GM12891 (cell line): Measurements from ENCODE around the gene TRIM60.
A peak's percentile ranks its signal among the peaks of the same experiment; 100 is the strongest.
"Not testable (repeated sequence)": the region's sequence is repeated elsewhere in the genome, so short reads cannot be mapped to it uniquely, and the experiment has no call there.

Experiments used
- DNase-seq: peaks from one replicate; pipeline ENCODE4 v3.0.0; 2011; ENCODE audit warnings: low spot score; ENCODE audit not compliant: insufficient read length
- FAIRE-seq: peaks from 2 replicates; lab custom pipeline; 2011; peaks lifted over from hg19 to GRCh38; lab: Jason Lieb, UNC
- PAX5 ChIP-seq: IDR thresholded peaks from 2 replicates; pipeline ENCODE4 v1.6.1; 2011; ENCODE audit warnings: low read length, moderate library complexity, mild to moderate bottlenecking; ENCODE audit not compliant: insufficient read depth, severe bottlenecking
- POLR2A ChIP-seq: IDR thresholded peaks from 2 replicates; pipeline ENCODE4 v1.6.1; 2011; ENCODE audit warnings: low read depth, low read length, control low read depth
- POLR2AphosphoS5 ChIP-seq: IDR thresholded peaks from 2 replicates; pipeline ENCODE4 v1.6.1; 2011; ENCODE audit warnings: low read depth, low read length, control low read depth
- POU2F2 ChIP-seq: IDR thresholded peaks from 2 replicates; pipeline ENCODE4 v1.6.1; 2011; ENCODE audit warnings: low read depth, mild to moderate bottlenecking, control low read depth, low read length, moderate library complexity
- SPI1 ChIP-seq: IDR thresholded peaks from 2 replicates; pipeline ENCODE4 v1.6.1; 2011; ENCODE audit warnings: low read depth, low read length, control low read depth
- TAF1 ChIP-seq: IDR thresholded peaks from 2 replicates; pipeline ENCODE4 v1.6.1; 2011; ENCODE audit warnings: low read depth, low read length, control low read depth

The TRIM60 gene

DNA sequence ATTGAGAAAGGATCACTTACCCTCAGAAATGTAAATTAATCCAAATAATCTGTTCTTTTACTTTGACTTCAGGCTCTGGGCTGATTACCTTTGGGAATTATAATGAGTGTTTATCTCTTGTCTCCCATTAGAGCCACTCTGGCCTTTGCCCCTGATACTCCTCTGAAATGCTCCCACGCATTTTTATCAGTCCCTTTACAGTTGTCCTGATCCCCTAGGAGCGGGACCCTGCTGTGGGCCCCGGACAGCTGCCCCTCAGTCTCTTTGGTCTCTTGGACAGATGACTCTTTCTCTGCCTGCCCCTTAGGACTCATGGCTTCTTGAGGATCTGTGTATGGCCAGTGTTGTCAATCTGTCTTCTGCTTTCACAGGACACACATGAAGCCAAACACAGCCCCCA, 20.8 kb downstream of the TRIM60 start:
- DNase-seq (no peak), FAIRE-seq (no peak)
- TF ChIP-seq PAX5 (no peak), TAF1 (no peak), POLR2AphosphoS5 (no peak), POU2F2 (no peak), SPI1 (no peak), POLR2A (no peak)

DNA sequence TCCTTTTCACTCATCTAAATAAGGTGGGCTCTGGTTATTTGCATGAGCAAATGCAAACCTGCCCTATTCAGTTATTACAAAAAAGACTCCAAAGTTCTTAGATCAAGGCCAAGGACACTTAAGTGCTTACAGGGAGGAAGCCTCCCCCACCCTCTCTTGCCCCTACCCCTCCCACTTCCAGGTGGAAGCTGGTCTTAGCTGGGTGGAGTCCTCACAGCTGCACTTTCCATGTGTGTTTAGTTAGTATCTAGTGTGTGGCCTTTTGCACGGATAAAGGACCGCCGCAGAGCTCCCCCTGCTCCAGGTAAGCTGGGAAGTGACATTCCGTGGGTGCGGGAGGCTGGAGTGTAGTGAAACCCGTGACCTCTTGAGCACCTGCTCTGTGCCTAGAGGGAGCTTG, 21.8 kb downstream of the TRIM60 start, which contains the start of gene TRIM75:
Gene TRIM75 (plus strand): TSS at position 222 of the 400 bp plus-strand sequence. CDS start 5,282 bp downstream, outside the sequence.
- TF ChIP-seq POLR2AphosphoS5 (no peak), POLR2A (no peak), POU2F2 (no peak), PAX5 (no peak), SPI1 (no peak), TAF1 (no peak)
- DNase-seq (no peak), FAIRE-seq (no peak)

DNA sequence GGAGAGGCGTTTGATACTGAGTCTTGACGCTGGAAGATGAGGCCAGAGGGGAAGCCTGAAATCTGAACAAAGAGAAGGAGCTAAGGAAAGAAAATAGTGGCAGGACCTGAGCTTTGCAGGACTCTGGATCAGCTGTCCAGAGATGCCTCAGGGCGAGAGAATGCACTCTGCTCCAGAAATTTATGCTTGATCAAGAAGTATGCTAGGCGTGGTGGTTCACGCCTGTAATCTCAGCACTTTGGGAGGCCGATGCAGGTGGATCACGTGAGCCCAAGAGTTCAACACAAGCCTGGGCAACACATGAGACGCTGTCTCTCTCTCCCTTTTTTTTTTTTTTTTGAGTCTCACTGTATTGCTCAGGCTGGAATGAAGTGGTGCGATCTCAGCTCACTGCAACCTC, 23.8 kb downstream of the TRIM60 start:
- FAIRE-seq, result no peak

DNA sequence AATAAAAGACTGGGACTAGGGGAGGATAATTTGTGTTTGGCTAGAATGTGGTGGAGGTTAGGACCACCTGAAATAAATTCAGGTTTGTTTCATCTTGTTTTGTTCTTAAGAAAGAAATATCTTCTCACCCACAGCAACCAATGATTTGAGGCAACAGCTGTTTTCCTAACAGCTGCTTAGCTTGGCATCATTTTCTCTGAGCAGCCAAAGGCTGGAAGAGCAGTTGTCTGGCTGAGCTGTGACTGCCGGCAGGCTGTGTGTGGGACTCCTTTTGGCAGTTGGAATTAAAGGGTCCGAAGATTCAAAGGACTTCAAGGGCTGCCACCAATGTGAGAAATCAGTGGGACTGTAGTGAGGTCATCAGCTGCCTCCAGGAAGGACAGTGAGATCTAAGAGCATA, 26.9 kb downstream of the TRIM60 start:
- DNase-seq, result no peak
- FAIRE-seq, result no peak
- TF ChIP-seq PAX5, result no peak

More for the DNA sequence above, 23.8 kb downstream of the TRIM60 start:
- DNase-seq, result no peak
- no peak for TF ChIP-seq TAF1
- TF ChIP-seq SPI1, result no peak
- no peak for TF ChIP-seq PAX5
- no peak for TF ChIP-seq POLR2A
- no peak for TF ChIP-seq POU2F2
- TF ChIP-seq POLR2AphosphoS5, result no peak

DNA sequence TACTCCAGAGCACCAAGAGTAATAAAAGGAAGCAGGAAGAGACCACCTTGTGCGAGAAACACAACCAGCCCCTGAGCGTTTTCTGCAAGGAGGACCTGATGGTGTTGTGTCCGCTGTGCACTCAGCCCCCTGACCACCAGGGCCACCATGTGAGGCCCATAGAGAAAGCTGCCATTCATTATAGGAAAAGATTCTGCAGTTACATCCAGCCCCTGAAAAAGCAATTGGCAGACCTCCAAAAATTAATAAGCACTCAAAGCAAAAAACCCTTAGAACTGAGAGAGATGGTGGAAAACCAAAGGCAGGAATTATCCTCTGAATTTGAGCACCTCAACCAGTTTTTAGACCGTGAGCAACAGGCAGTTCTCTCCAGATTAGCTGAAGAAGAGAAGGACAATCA, 27.6 kb downstream of the TRIM60 start:
- TF ChIP-seq SPI1 (no peak), POLR2A (no peak), TAF1 (no peak), POU2F2 (no peak), POLR2AphosphoS5 (no peak), PAX5 (no peak)
- FAIRE-seq, result no peak
- no peak for DNase-seq

DNA sequence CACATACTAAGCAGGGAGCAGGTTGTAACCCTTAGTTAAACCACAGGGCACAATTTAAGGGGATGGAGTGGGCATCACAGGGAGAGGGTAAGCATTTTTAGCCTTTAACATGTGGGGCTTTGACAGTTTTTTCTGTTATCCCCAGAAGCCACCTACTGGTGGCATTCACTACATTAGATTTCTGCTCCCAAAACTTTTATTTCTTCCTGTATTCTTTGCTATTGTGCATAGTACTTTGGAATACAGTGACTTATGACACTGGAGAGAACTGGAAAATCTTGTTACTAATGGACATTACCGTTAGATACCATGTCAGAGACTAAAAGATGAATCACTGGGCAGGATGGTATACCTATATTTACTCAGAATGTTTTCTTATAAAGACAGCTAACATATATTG, 29.1 kb downstream of the TRIM60 start:
- TF ChIP-seq SPI1, result no peak
- TF ChIP-seq TAF1, result no peak
- no peak for TF ChIP-seq POU2F2
- no peak for TF ChIP-seq POLR2A
- no peak for TF ChIP-seq PAX5
- no peak for TF ChIP-seq POLR2AphosphoS5
- no peak for DNase-seq
- no peak for FAIRE-seq

DNA sequence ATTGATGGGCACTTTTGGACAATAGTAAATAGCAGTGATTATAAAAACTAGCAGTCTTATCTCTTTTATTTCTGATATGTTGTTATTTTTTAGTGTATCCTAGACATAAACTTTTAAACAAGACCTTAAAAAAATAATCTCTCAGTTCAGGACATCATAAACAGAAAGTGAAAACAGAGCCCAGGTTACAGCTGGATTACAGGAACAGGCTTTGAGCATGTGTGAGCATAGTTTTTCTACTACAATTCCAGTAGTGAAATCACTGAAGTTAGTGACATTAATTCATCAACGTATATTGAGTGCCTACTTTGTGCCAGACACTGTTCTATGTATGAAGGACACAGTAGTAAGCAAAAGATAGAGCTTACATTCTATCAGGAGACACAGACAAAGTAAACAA, 38.8 kb downstream of the TRIM60 start:
- TF ChIP-seq TAF1 (no peak), POLR2AphosphoS5 (no peak)
- no peak for FAIRE-seq
- no peak for DNase-seq

DNA sequence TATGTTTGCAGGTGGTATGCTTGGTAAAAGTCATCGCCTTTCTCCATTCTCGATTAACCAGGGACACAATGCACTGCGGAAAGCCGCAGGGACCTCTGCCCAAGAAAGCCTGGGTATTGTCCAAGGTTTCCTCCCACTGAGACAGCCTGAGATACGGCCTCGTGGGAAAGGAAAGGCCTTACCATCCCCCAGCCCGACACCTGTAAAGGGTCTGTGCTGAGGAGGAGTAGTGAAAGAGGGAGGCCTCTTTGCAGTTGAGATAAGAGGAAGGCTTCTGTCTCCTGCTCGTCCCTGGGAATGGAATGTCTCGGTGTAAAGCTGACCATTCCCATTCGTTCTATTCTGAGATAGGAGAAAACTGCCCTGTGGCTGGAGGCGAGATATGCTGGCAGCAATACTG, 41.5 kb downstream of the TRIM60 start:
- FAIRE-seq, DNase-seq: not testable (repeated sequence)

DNA sequence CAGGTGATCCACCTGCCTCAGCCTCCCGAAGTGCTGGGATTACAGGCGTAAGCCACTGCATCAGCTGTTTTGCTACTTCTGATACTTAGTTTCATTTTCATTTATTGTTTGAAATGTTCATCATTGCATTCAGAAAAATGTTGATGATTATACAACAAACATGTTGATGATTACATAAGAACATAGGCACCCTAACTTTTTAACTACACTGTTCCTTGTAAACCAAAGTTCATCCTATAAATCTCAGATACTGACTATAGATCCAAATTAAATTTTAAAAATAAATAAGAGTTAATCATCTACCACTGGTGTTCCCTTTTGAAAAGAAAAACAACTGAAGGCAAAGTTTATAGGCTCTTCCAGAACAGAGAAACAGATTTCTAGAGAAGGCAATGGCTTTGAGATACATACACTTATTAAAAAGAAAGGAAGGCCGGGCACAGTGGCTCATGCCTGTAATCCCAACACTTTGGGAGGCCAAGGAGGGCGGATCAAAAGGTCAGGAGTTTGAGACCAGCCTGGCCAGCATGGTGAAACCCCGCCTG, 45.3 kb downstream of the TRIM60 start:
- TF ChIP-seq POLR2A (no peak), TAF1 (no peak)
- DNase-seq, result no peak
- FAIRE-seq, result no peak

DNA sequence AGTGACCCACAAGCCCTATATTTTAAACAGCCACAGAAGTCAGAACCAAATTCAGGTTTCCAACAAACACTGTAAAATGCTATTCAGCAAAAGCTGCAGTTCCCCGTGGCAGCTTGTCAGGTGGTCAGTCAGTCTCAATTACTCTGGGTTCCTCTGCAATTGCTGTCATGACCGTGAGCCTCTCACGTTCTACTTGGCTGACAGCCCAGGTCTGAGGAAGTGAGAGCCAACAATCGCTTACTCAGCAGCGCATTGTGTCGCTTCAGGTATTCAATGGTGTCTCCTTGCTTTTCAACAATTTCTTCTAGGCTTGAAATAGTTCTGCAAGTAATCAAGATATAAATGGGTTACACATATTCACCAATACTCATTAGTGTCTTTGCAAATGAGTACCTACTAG, 47.7 kb downstream of the TRIM60 start:
- FAIRE-seq (peak; percentile 60), DNase-seq (no peak)
- no peak for TF ChIP-seq POLR2A
- no peak for TF ChIP-seq POLR2AphosphoS5
- no peak for TF ChIP-seq TAF1
- TF ChIP-seq PAX5, result no peak
- peak; percentile 59; the same call in 1 of the 2 replicates for TF ChIP-seq SPI1
- TF ChIP-seq POU2F2, result no peak

DNA sequence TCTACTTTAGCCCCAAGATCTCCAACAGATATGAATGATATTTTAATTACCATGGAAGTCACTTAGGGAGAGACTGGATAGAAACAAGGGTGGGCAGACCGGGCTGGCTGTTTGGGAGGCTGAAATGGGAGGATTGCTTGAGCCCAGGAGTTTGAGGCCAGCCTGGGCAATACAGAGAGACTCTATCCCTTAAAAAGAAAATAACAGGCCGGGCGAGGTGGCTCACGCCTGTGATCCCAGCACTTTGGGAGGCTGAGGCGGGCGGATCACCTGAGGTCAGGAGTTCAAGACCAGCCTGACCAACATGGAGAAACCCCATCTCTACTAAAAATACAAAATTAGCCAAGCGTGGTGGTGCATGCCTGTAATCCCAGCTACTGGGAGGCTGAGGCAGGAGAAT, 53.0 kb downstream of the TRIM60 start:
- not testable (repeated sequence) for FAIRE-seq, DNase-seq
